Hematopoietic multipotent progenitor cell (in vitro differentiated cells): ENCODE data around the gene TOR4A. TPM values are rescaled to one million over a fixed set of nuclear protein-coding genes. Genes with fewer than 3 reads are reported as not detected.
"Not testable (repeated sequence)": the region's sequence is repeated elsewhere in the genome, so short reads cannot be mapped to it uniquely, and the experiment has no call there.

Source experiments
- DNase-seq, 3 donors: peaks; one replicate each; pipeline ENCODE4 v3.0.0-alpha.2; 2011 to 2015; ENCODE audit warnings: low read depth in 2 of 3, low spot score in 2 of 3
- total RNA-seq: library from RNA; depleted of rRNA; stranded (reverse); fragments of >200 nt; gene quantifications from one replicate; pipeline ENCODE4 v1.2.3, GENCODE V29; 2012

The TOR4A gene
- total RNA-seq, 1 donor = 25.0 TPM

DNA sequence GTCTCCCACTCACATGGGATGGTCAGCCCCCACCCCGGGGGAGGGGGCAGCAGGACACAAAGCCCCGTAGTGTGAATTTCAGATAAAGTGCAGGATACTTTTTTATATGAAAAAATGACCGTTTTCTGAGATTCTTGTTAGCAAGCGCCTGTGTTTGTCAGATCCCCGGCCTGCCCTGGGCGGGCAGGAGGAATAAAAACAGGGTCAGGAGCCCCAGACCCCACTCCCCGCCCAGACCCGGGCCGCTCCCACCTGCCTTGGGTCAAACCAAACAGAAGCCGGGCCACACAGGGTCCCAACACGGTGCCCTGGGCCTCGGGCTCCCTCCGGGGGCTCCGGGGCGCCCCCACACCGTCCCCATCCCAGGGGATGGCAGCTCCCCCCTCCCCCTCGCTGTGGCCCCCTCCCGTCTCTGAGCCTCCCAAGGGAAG, 38.1 kb downstream of the TOR4A start:
- no peak for DNase-seq

DNA sequence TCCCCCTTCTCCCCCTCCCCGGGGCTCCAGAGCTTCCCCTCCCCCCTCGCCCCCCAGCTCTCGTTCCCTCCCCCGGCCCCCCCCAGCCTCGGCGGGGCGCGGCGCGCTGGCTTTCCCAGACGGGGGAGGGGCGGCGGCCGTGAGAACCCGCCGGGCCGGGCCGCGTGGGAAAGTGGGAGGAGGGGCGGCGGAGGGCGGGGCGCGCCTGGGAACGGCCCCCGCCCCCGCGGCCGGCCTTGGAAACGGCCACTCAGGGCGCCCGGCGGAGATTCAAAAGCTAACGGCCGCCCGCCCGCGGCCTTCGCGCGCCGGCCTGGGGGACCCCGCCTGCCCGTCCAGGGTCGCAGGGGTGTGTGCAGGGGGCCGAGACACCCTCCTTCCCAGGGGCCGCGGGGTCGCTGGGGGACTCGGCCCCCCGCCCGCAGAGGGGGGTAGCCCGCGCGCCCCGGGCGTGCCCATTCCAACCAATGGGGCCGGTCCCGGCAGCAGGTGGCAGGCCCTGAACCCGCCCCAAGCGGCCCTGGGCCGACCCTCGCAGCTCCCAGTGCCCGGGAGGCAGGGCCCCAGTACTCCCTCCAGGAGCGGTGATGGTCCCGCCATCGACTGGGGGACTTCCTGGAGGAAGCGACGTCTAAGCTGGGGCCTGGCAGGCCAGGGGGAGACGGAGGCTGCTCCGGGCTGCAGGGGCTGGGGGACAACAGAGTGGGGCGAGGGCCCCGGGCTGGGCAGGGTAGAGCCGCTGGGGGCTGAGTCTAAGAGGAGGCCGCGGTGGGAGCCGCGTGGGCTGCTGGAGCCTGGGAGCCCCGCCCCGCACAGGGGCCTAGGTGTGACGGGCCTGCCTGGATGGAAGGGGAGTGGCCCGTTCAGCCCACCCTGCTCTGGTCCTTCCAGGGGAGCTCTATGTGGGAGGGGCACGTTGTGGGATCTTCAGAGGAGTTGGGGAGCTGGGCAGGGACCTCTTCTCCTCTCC, 38.8 kb downstream of the TOR4A start:
- DNase-seq = no peak

DNA sequence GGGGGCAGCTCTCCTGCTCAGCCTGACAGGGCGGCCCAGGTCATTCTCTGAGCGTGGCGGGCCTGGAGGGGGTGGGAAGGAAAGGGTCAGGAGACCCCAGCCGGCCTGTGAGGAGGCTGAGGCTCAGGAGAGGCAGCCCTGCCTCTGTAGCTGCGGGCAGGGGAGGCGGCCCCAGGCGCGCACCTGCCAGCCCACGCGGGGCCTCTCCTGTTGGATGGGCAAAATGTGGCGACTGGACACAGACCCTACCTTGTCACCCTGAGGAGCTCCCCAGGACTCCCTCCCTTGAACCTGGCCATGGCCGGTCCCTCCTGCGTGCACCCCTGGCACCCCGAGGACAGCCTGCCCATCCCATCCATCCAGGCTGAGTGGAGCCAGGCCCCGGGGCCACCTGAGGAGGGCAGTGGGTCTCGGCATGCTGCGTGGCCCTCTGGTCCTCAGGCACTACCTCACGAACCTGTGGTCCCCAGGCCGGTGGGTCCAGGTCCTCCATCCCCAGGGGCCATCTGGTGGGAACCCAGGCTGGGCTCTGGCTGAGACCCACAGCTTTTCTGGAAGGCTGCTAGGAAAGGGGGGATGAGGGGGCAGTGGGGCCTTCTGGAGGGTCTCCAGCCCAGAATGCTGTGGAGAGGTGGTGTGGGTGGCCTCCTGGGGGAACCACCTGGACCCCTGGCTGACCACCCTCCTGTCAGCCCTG, 39.6 kb downstream of the TOR4A start:
- DNase-seq = no peak

DNA sequence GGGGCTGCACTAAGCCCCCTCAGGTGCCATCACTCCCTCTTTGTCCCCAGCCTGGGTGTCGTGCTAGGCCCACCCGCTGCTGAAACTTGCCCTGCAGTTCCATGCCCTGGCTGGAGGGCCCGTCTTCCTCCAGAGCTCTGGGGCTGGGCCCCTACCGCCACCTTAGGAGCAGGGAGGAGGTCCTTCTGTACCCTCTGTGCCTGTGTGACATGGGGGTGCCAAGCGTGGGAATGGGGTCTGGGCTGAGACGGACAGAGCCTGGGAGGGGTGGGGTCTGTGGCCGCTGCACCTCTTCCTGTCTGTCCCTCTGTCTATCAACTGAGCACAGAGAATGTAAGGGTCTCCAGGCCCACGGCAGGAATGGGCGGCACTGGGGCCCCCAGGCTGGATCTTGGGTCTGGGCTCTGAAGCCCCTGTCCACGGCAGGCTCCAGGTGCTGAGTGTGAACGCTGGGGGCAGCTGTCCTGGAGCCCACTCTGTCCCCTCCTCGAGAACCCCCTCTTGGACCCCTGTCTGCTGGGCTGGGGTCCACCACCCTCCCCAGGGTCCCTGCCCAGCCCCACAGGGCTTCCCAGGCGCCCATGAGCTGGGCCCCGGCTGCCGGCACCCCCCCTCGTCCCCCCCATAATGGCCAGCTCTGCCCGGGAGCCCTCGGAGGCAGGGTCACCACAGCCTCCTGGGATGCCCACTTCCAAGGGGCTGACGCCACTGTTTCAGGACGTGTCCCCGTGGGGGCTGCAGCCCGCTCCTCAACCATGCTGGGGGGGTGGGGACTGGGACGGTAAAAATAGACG, 40.4 kb downstream of the TOR4A start:
- no peak for DNase-seq

DNA sequence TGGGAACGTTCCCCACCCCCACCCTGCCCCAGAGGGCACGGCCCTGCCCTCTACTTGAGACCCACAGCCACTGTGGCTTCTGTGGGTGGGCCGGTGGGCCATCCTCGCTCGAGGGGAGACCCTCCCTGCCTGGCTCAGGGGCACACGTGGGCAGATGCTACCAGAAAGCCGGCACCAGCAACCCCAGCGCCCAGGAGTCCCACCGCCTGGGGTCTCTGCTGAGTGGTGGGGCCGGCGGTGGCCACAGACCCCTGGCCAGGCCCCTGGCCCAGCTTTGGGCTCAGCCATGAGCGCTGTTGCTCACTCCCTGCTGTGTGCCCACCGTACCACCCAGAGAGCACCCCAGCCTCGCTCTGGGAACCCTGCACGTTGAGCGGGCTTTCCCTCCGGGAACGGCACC, 41.1 kb downstream of the TOR4A start:
- DNase-seq = no peak

DNA sequence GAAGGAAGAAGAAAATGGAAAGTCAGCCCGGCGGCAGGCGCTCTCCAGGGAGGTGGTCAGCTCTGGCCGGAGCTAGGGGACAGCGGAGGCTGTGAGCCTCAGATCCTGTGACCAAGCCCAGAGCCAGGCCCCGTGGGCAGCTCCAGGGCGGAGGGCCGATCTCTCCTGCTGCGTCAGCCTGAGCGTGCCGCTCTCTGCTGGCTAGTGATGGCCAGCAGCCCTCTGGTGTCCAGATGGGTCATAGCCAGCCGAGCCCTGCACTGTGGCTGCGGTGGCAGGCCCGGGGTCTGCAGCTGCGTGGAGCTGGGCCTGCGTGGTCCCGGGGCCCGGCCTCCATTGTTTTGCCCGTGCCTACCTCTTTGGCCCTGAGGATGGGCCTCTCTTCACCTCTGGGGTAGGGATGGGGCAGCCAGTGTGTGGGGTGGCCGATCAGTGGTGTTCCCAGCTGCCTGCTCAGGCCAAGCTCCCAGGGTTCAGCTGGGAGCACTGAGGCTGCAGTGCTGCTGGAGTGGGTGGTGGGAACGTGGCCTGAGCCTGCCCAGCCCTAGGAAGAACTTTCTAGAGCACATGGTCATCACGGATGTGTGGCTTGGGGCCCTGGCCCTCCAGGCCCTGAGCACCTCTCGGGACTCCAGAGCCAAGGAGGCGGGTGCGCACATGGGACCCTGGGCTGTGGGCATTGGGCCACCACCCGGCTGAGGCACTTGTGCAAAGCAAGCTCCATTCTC, 41.6 kb downstream of the TOR4A start:
- no peak for DNase-seq

DNA sequence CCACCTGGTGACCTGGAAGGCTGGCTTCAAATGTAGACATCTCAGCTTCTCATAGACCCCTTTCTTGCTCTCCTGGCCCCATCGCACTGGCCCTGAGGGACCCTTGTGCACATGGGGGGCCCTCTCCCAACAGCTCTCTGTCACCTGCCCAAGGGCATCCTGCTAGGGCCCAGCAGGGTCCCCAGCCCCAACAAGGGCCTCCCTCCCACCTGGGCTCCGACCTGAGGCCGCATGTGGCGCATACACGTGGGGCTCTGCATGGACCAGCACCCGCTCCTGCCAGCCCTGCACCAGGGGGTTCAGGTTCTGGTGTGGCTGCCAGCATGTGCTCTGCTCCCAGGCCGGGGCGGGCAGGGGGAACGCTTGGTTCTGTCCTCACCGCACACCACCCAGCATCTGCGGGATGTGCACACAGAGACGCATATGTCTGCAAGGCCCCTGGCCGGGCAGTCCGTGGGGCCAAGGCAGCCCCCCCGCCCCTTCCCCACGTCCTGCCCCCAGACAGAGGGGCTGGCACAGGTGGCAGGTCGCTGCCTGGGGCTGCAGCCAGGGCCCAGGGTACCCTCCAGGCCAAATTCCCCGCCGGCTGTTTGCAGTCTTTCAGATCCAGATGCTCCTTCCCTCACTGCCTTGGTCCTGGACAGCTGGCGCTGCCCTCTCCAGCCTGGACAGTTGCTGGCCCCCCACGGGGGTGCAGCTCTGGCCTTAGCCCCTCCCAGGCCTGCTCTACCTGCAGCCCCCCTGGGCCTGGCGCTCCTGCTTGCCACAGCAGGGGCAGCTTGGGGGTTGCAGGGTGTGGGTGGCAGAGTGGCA, 42.4 kb downstream of the TOR4A start:
- no peak for DNase-seq

DNA sequence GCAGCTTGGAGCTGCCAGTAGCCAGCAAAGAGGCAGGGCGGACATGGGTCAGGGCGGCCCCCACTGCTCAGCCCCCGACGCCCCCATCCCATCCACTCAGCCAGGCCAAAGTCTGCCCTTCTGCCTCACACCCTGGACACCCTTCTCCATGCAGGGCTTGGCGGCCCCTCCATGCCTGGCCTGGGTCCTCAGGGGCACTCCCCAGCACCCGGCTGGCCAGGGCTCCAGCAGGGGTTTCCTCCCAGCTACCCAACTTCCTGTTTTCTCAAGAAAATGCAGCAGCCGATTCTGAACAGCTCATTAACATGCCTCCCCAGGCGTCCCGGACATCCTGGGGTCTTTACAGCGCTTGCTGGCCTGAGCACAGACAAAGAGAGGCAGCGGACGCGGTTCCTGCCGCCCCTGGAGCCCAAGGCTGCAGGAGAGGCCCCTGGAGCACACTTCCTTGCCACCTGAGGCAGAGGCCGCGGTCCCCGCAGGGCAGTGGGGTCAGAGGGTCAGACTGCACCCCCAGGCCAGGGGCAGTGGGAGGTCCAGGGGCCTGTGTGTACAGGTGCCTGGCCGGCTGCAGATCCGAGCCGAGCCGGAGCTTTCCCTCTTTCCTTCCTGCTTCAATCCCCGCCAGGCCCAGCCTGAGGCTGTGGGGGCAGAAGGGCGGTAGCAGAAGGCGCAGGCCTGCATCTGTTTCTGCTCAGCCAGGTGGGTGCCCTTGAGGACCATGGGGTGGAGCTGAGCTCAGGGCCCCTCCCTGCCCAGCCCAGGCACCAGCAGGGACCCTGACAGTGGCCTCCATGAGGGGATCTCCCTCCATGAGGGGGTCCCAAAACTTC, 43.2 kb downstream of the TOR4A start:
- DNase-seq = peak in 2 of 3 donors; percentile 81 to 89

DNA sequence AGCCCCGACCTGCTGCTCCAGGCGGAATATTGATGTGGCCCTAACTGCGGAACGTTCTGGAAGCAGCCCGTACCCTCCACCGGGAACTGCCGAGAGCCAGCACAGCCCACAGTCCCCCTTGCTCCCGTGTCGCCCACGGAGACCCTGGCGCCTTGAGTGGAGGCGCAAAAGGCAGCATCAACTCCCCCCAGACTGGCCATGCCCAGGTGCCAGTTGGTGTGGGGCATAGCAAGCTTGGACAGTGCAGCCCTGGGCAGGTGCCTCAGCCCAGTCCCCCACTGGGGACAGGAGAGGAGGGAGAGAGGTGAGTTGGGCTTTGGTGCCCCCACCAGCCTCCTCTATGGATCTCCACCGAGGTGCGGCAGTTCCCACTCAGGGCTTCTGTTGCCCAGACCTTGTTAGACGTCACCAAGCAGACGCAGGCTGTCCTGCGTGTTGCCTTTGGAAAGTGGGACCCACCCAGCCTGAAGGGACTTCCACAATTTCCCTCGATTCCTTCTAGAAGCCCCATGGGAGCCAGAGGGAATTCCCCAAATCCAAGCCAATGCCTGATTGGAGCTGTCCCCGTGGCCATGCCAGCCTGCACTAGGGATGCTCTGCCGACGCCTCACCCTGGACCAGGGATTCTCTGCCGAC, 44.3 kb downstream of the TOR4A start:
- no peak for DNase-seq

DNA sequence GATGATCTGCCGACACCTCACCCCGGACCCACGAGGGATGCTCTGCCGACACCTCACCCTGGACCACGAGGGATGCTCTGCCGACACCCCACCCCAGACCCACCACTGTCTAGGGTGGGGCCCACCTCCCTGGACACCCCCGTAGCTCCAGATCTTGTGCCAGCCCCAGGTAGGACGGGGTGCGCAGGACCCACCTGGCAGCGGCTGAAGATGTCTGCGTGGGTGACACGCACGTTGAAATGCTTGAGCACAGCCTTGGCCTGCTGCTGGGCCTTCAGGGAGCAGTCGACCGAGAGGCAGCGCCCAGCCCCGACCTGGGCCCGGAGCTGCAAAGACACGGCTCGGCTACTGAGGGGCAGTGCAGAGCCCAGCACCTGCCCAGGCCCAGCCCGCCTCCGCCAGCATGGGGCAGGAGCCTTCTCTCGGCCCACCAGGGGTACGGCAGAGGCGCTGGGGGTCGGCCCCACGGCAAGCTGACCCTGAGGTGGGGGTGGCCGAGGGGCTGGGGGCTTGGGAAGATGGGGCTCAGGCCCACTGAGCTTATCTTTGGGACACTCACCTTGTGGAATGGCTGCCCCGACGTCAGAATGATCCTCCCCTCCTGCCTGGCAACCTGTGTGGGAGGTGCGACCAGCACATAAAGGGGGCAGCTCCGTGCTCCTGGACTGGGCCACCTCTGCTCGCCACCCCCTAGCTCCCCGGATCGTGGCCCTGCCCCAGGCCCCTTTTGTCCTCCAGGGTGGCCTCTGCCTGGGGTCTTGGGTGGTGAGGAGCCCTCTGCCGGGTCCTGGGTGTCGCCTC, 46.2 kb downstream of the TOR4A start:
- DNase-seq = no peak

DNA sequence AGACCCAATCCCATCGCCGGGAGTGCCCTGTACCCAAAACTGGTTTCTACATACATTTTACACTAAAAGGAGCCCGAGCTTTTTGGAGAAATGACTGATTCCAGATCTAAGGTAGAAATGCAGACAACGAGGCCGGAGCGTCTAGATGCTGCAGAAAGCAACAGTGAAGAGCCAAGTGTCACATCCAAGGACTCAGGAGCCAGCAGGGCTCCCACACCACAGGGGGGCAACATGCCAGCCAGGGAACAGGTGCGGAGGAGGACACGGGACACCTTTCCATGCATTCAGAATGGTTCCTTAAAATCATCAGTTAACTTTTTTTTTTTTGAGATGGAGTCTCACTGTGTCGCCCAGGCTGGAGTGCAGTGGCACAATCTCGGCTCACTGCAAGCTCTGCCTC, 47.6 kb downstream of the TOR4A start:
- no peak for DNase-seq

DNA sequence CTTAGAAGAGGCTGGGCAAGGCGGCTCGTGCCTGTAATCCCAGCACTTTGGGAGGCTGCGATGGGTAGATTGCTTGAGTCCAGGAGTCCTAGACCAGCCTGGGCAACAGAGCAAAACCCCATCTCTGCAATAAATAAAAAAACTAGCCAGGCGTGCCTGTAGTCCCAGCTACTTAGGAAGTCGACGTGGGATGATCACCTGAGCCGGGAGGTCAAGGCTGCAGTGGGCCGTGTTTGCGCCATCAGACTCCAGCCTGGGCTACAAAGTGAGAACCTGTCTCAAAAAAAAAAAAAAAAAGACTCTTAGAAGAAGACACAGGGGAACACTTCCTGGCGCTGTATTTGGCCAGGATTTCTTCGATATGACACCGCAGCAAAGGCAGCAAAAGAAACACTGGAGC, 48.3 kb downstream of the TOR4A start:
- no peak for DNase-seq

DNA sequence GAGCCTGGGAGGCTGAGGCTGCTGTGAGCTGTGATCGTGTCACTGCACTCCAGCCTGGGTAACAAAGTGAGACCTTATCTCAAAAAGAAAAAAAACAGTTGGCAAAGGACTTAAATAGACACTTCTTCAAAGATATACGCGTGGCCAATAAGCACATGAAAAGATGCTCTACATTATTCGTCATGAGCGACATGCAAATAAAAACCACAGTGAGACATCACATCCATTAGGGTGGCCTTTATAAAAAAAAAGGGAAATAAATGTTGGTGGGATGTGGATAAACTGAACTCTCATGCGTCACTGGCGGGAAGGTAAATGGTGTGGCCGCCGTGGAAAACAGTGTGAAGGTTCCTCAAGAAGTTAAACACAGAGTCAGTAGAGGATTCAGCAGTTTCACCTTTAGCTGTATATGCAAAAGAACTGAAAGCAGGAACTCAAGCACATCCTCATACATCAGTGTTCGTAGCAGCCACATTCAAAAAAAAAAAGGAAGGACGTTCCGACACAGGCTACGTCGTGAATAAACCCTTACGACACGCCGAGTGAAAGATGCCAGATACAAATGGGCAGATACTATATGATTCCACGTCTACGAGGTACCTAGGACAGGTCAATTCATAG, 49.0 kb downstream of the TOR4A start:
- DNase-seq = peak in 2 of 3 donors; percentile 88 to 91

DNA sequence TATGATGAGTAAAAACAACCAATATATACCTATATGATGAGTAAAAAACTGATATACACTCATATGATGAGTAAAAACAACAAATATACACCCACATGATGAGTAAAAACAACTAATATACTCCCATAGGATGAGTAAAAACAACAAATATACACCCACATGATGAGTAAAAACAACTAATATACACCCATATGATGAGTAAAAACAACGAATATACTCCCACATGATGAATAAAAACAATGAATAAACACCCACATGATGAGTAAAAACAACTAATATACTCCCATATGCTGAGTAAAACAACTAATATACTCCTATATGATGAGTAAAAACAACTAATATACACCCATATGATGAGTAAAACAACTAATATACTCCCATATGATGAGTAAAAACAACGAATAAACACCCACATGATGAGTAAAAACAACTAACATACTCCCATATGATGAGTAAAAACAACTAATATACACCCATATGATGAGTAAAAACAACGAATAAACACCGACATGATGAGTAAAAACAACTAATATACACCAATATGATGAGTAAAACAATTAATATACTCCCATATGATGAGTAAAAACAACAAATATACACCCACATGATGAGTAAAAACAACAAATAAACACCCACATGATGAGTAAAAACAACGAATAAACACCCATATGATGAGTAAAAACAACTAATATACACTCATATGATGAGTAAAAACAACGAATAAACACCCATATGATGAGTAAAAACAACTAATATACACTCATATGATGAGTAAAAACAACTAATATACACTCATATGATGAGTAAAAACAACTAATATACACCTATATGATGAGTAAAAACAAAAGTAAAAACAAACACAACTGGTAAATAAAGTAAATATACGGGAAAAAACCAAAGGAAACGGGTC, 50.4 kb downstream of the TOR4A start:
- not testable (repeated sequence) for DNase-seq

DNA sequence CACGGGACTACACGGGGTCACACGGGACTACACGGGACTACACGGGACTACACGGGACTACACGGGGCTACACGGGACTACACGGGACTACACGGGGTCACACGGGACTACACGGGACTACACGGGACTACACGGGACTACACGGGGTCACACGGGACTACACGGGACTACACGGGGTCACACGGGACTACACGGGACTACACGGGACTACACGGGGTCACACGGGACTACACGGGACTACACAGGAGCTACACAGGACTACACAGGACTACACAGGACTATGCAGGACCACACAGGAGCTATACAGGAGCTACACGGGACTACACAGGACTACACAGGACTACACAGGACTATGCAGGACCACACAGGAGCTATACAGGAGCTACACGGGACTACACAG, 52.1 kb downstream of the TOR4A start:
- not testable (repeated sequence) for DNase-seq

DNA sequence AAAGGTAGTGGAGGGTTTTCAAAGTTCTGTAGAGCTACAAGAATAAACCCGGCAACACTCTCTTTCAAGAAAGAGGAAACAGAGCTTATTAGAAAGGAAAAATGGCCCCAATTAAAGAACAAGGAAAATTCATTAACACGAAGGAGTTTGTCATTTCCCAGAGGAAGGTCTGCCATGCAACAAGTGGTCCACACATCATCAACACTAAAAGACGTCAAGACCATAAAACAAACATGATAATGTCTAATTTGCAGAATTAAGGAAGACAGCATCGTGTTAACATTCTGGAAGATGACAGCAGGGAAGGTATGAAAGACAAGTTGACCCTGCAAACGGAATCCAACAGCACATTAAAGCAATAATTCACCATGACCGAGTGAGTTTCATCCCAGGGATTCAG, 53.2 kb downstream of the TOR4A start:
- DNase-seq = no peak
